Stimulated activated CD8-positive, alpha-beta memory T cell treated with anti-CD3 and anti-CD28 coated beads, Interleukin-12 subunit alpha, Interleukin-12 subunit beta, amount 100 ng/mL, for 1 hour (primary cell): ENCODE results near the gene CDH15.
"Not testable (repeated sequence)": the region's sequence is repeated elsewhere in the genome, so short reads cannot be mapped to it uniquely, and the experiment has no call there.

Experiments used
- DNase-seq: peaks from one replicate; pipeline ENCODE4 v3.0.0-alpha.2; 2020; ENCODE audit warnings: low read depth

CDH15 gene

DNA sequence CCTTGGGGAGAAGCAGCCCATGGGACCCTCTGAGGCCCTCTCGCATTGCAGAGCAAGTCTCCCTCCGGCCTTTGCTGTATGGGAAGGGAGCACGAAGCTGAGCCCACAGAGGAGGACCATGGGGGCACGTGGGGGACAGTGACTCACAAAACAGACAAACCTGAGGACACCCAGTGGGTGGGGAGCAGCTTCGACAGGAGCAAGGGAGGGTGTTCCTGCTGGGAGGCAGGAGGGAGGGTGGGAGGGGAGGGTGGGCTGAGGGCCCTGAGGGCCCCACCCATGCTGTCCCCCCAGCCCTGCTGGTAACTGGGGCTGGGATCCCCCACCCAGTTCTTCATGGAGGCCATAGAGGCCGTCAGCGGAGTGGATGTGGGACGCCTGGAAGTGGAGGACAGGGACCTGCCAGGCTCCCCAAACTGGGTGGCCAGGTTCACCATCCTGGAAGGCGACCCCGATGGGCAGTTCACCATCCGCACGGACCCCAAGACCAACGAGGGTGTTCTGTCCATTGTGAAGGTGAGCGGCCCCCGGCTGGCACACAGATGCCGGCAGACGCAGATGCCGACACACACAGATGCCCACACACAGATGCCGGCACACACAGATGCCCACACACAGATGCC lies 16.3 kb downstream of the CDH15 start:
- DNase-seq = no peak

GRCh38 chr16:89188471-89189357 lies 17.2 kb downstream of the CDH15 start:
- DNase-seq = not testable (repeated sequence)

DNA sequence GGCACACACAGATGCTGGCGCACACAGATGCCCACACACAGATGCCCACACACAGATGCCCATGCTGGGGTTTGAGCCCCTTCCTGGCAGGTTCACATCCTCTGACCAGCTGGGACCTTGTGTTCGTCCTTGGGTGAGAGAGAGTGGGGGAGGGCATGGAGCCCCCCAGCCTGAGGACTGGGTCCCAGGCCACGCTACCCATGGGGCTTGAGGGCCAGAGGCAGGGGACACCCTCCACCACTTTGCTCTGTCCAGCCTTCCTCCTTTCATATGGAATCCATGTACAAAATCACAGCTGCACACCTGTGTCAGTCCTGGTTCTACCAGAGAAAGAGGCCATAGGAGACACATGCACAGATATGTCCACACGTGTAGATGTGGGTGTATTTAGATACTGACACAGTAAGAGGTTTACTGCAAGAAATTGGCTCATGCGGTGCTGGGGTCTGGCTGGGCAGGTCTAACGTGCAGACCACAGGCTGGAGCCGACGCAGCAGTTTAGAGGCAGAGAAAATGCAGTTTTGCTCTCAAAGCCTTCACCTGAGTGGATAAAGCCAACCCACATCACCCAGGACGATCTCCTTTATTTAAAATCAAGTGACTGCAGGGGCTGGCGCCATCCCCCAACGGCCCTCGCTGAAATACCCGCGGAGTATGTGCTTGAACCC lies 17.9 kb downstream of the CDH15 start:
- no peak for DNase-seq

GRCh38 chr16:89190150-89190958 lies 18.8 kb downstream of the CDH15 start:
- DNase-seq = no peak

- no peak for DNase-seq
Observed at GRCh38 chr16:89191033-89191900, 19.7 kb downstream of the CDH15 start.

- no peak for DNase-seq
Observed at GRCh38 chr16:89191901-89192185, 20.3 kb downstream of the CDH15 start.

DNA sequence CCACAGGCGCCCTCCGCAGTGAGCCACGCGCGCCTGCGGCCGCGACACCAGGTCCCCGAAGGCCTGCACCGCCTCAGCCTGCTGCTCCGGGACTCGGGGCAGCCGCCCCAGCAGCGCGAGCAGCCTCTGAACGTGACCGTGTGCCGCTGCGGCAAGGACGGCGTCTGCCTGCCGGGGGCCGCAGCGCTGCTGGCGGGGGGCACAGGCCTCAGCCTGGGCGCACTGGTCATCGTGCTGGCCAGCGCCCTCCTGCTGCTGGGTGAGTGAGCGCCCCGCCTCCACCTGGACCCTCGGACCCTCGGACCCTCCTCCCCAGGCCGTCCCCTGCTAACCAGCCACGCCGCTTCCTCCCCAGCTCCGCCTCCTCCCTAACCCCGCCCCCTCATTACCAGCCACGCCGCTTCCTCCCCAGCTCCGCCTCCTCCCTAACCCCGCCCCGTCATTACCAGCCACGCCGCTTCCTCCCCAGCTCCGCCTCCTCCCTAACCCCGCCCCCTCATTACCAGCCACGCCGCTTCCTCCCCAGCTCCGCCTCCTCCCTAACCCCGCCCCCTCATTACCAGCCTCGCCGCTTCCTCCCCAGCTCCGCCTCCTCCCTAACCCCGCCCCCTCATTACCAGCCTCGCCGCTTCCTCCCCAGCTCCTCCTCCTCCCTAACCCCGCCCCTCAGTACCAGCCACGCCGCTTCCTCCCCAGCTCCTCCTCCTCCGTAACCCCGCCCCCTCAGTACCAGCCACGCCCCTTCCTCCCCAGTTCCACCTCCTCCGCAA lies 20.8 kb downstream of the CDH15 start:
- DNase-seq = peak; percentile 36

- DNase-seq = no peak
Observed at GRCh38 chr16:89192956-89193575, 21.5 kb downstream of the CDH15 start.

DNA sequence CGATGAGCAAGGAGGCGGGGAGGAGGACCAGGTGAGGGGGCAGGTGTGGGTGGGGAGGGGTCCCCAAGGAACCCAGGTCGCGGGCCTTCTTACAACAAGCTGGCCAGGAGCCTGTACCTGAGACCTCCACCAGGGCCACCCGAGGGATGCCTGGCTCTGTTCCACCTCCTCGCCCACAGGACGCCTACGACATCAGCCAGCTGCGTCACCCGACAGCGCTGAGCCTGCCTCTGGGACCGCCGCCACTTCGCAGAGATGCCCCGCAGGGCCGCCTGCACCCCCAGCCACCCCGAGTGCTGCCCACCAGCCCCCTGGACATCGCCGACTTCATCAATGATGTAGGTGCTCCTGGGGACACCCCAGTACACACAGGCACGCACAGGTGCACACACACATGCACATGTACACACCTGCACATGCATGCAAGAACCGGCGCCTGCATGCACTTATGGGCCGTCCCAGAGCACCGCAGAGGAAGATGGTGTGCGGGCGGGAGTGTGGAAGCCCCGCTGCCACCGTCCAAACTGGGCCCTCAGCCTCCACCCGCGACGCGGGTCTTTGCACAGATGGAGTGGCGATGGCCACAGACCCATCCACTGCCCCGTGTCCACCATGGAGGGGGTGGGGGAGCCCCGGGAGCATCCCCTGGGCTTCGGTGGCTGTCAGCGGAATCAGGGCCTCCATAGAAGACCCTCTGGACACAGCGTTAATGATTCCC lies 22.2 kb downstream of the CDH15 start:
- no peak for DNase-seq

- DNase-seq = no peak
Observed at GRCh38 chr16:89194340-89195311, 23.1 kb downstream of the CDH15 start.

GRCh38 chr16:89195521-89196171 lies 24.1 kb downstream of the CDH15 start:
- no peak for DNase-seq

DNA sequence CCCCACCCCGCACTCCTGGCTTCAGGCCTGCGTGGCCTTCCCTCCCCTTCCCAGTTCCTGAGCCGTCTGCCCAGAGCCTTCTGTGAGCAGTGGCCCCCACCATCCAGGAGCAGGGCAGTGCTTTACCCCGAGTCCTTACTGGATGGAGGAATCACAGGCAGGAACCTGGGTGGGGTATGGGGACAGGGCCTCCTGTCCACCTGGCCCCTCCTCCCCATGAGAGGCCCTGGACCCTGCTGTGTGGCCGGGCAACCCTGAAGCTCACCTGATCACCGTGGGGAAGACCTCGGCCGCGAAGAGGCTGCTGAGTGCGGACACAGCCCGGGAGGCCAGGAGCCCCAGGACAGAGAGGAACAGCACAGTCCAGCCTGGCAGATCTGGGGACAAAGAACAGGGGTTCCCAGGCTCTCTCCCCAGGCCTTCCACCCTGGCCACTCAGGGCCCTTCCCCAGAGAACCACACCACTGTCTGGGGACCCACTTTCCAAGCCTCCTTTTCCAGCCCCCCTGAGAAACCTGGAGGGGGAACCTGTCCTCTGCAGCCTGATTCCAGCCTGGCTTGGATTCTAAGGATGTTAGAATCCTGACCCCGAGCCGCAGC lies 25.6 kb downstream of the CDH15 start:
- DNase-seq = no peak

- no peak for DNase-seq
Observed at GRCh38 chr16:89197633-89198416, 26.3 kb downstream of the CDH15 start.

DNA sequence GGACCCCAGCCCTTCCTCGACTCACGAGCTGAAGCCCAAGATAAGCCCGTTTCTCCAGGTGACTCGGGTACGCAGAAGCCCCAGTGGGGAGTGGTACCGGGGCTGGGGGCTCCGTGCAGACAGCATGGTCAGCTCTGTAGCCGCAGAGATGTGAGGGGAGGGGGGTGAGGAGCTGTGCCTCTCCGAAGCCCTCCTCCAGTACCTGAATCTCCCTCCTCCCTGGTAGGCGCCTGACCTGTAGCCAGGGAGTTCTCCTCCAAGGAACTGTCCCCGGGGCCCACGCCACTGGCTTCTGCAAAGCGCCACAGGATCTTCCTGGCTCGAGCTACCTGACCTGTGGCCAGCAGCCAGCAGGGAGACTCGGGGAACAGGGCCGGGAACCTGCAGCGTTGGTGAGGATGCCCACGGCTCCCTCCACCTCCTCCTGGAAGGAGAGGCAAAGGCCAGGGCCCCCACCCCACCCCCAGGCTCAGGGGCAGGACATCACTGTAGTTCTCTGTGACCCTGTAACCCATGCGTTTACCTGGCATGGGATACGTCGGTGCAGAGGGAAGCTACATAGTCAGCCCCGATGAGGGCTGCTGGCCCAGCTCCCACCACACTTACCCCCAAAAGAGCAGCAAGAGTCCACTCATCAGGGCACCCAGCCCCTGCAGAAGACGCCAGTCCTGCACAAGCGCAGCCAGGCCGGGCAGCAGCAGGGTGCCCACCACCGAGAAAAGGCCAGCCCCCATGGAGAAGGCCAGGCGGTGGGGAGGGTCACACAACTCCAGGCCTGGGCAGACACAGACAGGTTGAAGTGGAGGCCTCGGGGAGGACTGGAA lies 27.1 kb downstream of the CDH15 start:
- DNase-seq = no peak
